ENCODE data around the gene GPR85.
"Not testable (repeated sequence)": the region's sequence is repeated elsewhere in the genome, so short reads cannot be mapped to it uniquely, and the experiment has no call there.

Gene GPR85

DNA sequence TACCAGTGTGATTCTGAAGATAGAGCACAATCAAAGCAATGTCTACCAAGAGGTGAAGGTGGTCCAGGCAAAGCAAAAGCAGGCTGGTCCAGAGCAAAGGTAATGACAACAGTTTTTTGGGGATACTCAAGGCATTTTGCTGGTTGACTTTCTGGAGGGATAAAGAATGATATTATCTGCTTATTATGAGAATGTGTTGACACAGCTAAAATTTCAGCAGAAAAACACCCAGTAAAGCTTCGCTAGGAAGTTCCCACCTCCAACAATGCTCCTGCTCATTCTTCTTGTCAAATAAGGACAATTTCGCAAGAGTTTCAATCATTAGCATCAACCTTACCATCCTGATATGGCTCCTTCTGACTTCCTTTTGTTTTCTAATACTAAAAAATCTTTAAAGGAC is 24.1 kb downstream of the GPR85 start:
- DNase-seq (ENCODE audit: low read depth, low spot score): no peak
- in situ Hi-C loops (cut with HindIII; ENCODE audit: low sequenced_read_pairs): no loop called here
- TF ChIP-seq, protein P1, sequence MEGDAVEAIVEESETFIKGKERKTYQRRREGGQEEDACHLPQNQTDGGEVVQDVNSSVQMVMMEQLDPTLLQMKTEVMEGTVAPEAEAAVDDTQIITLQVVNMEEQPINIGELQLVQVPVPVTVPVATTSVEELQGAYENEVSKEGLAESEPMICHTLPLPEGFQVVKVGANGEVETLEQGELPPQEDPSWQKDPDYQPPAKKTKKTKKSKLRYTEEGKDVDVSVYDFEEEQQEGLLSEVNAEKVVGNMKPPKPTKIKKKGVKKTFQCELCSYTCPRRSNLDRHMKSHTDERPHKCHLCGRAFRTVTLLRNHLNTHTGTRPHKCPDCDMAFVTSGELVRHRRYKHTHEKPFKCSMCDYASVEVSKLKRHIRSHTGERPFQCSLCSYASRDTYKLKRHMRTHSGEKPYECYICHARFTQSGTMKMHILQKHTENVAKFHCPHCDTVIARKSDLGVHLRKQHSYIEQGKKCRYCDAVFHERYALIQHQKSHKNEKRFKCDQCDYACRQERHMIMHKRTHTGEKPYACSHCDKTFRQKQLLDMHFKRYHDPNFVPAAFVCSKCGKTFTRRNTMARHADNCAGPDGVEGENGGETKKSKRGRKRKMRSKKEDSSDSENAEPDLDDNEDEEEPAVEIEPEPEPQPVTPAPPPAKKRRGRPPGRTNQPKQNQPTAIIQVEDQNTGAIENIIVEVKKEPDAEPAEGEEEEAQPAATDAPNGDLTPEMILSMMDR (IDR thresholded peaks at IDR 0.05; ENCODE audit: low read depth, low read length): no peak
- no peak overlapping the region for H3K4me3 ChIP-seq (ENCODE audit: low read depth, low read length)

GRCh38 chr7:113060100-113060499 is 26.5 kb downstream of the GPR85 start:
- TF ChIP-seq, protein P1 (IDR thresholded peaks at IDR 0.05; ENCODE audit: low read depth, low read length): no peak
- no peak for DNase-seq (ENCODE audit: low read depth, low spot score)
- in situ Hi-C loops (cut with HindIII; ENCODE audit: low sequenced_read_pairs): no loop called here
- H3K4me3 ChIP-seq (ENCODE audit: low read depth, low read length): no peak overlapping the region

DNA sequence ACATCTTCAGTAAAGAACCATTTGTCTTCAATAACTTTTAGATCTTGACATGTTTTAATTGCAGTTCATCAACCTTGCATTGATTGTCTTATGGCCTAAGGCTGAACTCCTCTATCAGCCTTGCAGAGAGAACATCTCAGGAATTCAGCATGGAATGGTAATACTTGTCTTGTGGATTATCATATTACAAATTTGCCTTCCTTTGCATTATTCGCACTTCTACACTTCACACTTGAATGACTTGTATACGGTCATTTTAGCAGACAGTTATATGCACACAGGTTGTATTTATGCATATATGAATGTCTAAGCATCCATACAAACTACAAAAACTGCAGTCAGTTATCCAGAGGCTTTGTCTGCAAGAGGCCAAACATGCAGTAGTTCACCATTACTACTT is 31.7 kb downstream of the GPR85 start:
- no peak for DNase-seq (ENCODE audit: low read depth, low spot score)
- H3K4me3 ChIP-seq (ENCODE audit: low read depth, low read length): no peak overlapping the region
- in situ Hi-C loops (cut with HindIII; ENCODE audit: low sequenced_read_pairs): no loop called here
- TF ChIP-seq, protein P1 (IDR thresholded peaks at IDR 0.05; ENCODE audit: low read depth, low read length): no peak

- DNase-seq (ENCODE audit: low read depth, low spot score); in situ Hi-C loops (cut with HindIII; ENCODE audit: low sequenced_read_pairs); H3K4me3 ChIP-seq (ENCODE audit: low read depth, low read length): not testable (repeated sequence)
Observed at GRCh38 chr7:113054272-113054671, 32.4 kb downstream of the GPR85 start.

DNA sequence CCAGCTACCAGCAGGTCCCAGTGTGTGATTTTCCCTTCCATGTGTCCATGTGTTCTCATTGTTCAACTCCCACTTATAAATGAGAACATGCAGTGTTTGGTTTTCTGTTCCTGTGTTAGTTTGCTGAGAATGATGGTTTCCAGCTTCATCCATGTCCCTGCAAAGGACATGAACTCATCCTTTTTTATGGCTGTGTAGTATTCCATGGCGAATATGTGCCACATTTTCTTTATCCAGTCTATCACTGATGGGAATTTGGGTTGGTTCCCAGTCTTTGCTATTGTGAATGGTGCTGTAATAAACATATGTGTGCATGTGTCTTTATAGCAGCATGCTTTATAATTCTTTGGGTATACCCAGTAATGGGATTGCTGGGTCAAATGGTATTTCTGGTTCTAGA is 37.4 kb downstream of the GPR85 start:
- in situ Hi-C loops (cut with HindIII; ENCODE audit: low sequenced_read_pairs); H3K4me3 ChIP-seq (ENCODE audit: low read depth, low read length); DNase-seq (ENCODE audit: low read depth, low spot score): not testable (repeated sequence)

DNA sequence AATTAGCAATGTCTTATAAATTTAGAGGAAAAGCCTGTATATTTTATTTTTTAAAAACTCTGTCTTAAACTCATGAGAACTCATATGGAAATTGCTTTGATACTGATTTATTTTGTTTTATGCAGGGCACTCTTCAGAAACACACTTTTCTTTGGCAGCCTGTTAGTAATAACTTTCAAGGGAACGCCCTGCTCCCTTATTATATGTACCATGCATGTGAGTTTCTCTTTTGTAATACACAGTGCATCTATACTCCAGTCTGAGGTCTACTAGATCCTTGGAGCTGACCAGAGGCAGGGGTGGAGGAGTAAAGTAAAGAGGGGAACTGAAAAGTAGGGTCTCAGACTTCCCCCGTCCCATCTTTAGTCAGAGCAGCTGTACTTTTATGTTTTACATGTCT is 40.2 kb downstream of the GPR85 start:
- H3K4me3 ChIP-seq (ENCODE audit: low read depth, low read length): no peak overlapping the region
- in situ Hi-C loops (cut with HindIII; ENCODE audit: low sequenced_read_pairs): no loop called here
- no peak for DNase-seq (ENCODE audit: low read depth, low spot score)
- TF ChIP-seq, protein P1 (IDR thresholded peaks at IDR 0.05; ENCODE audit: low read depth, low read length): no peak

- TF ChIP-seq, protein P1 (IDR thresholded peaks at IDR 0.05; ENCODE audit: low read depth, low read length): no peak
- H3K4me3 ChIP-seq (ENCODE audit: low read depth, low read length): no peak overlapping the region
- no peak for DNase-seq (ENCODE audit: low read depth, low spot score)
- in situ Hi-C loops (cut with HindIII; ENCODE audit: low sequenced_read_pairs): no loop called here
Observed at GRCh38 chr7:113045379-113045778, 41.2 kb downstream of the GPR85 start.

DNA sequence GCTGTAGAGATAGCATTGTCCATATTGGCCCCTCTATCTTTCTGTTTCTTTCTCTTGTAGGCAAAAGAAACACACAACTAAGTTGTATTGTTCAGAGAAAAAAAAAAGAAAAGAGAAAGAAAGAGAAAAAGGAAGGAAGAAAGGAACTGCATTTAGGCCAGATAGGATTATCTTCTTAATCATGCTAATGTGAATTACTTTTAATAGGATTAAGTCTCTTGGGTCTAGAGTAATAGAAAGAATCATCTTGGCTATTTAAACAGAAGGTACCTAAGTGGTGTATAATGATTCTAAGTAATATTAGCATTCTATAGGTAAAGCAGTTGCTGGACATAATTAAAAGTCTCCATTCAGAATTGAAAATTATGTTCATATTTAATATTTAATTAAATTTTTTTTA is 42.2 kb downstream of the GPR85 start:
- TF ChIP-seq, protein P1 (IDR thresholded peaks at IDR 0.05; ENCODE audit: low read depth, low read length): no peak
- in situ Hi-C loops (cut with HindIII; ENCODE audit: low sequenced_read_pairs): no loop called here
- H3K4me3 ChIP-seq (ENCODE audit: low read depth, low read length): no peak overlapping the region
- no peak for DNase-seq (ENCODE audit: low read depth, low spot score)
